Dermis blood vessel endothelial cell (primary cell): ENCODE measurements around the gene KIF21B. TPM values are rescaled to one million over a fixed set of nuclear protein-coding genes. Genes with fewer than 3 reads are reported as not detected.
"Not testable (repeated sequence)": the region's sequence is repeated elsewhere in the genome, so short reads cannot be mapped to it uniquely, and the experiment has no call there.

Experiments
- DNase-seq: peaks from one replicate; pipeline ENCODE4 v3.0.0; 2010
- total RNA-seq: library from RNA; depleted of rRNA; stranded (reverse); fragments of >200 nt; gene quantifications from 2 replicates; pipeline ENCODE4 v1.2.3, GENCODE V29; 2014

KIF21B gene
- total RNA-seq, 1 donor from 2014 or later = 2.2 TPM

DNA sequence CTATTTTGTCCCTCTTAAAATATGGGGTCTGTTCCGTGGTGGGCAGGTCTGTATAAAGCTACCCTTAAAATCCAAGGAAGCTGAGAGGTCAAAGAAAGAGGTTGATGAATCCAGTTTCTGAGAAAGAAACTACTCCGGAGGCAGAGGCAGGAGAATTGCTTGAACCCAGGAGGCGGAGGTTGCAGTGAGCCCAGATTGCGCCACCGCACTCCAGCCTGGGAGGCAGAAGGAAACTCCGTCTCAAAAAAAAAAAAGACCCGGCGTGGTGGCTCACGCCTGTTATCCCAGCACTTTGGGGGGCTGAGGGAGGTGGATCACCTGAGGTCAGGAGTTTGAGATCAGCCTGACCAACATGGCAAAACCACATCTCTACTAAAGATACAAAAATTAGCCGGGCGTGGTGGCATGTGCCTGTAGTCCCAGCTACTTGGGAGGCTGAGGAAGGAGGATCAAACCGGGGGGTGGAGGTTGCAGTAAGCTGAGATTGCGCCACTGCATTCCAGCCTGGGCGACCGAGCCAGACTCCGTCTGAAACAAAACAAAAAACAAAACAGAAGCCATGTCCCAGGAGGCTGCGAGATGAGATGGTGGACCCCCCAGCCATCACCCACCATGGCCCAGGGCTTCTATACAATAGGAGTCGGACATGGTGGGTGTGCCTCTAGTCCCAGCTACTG lies 88.1 kb downstream of the KIF21B start:
- not testable (repeated sequence) for DNase-seq

DNA sequence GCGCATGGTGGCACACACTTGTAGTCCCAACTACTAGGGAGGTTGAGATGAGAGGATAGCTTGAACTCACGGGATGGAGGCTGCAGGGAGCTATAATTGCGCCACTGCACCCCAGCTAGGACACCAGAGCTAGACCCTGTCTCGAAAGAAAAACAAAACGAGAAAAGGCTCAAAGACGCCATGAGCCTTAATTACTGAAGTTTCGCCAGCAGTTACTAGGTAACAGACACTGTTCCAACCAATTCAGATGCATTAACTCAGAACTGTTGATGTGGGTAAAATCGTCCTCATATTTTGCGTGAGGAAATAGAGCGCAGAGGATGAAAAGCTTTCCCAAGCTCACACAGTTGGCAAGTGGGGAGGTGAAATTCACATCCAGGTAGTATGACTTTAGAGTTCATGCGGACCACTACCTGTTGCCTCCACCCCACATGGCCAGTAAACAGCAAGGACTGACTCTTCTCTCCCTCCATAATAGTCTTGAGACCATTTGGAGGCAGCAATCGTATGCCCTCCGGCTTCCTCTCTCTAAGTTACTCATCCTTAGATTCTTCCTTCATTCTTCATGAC lies 88.8 kb downstream of the KIF21B start:
- DNase-seq = no peak

DNA sequence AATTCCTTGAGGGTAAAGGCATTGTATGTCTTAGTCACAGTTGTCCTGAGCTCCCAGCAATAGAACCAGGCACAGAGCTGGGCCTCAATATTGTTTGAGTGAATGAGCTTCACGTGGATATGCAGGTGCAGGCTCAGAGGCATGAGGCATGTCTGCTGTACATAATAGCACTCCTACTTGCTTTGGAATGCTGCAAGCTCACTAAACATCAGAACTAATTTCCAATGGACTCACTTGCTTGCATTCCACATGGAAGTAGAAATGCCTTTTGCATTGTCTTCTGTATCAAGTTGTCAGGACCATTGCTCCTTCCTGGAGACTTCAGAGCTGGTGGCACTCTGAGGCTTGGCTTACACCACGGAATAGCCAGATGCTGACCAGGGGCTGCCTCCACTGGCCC lies 91.7 kb downstream of the KIF21B start:
- no peak for DNase-seq

DNA sequence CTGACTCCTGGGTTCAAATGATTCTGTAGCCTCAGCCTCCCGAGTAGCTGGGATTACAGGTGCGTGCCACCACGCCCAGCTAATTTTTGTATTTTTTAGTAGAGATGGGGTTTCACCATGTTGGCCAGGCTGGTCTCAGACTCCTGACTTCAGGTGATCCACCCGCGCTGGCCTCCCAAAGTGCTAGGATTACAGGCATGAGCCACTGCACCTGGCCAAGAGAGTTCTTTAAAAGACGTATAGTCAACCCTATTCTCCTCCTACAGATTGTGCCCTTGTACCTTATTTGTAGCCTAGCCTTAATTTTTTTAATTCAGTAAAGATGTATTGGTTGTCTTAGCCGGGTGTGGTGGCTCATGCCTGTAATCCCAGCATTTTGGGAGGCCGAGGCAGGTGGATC lies 93.2 kb downstream of the KIF21B start:
- DNase-seq = not testable (repeated sequence)

DNA sequence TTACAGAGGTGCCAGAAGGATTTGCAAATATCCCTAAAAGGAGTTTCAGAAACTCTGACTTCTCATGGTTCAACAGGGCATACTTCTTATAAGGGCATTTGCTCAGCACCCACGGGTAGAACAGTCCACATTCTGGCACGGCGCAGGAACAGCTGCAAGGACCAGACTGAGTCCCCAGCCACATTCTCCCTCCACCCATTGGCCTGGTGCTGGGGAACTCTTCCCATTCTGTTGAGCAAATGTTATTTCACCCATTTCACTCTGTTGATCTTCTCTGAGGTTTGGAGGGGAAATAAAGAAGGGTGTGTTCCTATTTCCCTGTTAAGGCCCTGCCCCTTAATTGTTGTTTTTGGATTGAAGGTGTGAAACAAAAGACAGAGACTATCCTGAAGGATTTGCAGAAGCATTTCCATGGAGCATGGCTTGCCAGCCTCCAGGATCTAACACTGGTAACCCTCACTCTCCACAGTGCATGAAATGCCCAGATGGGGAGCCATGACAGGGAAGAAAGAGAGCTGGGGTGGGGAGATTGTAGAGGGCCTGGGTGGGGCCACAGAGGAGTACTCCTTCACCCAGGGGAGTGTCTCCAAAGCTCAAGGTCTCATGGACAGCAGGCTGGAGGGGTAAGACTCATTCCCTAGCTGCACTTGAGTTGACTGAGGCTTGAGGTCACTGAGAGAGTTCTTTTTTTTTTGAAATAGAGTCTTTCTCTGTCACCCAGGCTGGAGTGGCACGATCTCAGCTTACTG lies 93.8 kb downstream of the KIF21B start:
- no peak for DNase-seq

DNA sequence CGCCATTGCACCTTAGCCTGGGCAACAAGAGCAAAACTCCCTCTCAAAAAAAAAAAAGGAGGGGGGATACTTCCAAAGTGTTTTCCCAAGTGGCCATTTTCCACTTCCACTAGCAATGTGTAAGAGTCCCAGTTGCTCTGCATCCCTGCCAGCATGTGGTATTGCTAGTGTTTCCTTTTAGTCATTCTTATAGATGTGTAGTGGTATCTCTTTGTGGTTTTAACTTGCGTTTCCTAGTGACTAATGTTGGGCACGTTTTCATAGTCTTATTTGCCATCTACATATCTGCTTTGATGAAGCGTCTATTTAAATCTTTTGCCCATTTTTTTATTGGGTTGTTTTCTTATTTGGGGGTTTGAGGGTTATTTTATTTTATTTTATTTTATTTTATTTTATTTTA lies 97.7 kb downstream of the KIF21B start:
- no peak for DNase-seq

DNA sequence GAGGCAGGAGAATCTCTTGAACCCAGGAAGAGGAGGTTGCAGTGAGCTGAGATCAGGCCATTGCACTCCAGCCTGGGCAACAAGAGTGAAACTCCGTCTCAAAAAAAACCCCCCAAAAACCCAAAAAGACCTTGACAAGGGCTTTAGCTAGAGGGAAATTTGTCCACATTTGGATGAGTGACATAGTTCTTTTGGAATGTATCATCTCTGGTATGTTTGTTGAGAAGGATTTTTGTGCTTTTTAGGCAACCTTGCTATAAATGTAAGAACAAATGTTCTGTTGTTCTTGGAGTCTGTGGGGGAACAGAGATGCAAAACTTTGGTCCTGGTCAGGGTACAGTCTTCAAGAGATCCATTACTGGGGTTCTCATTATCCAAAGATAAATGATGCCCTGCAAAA lies 99.9 kb downstream of the KIF21B start:
- DNase-seq = no peak

DNA sequence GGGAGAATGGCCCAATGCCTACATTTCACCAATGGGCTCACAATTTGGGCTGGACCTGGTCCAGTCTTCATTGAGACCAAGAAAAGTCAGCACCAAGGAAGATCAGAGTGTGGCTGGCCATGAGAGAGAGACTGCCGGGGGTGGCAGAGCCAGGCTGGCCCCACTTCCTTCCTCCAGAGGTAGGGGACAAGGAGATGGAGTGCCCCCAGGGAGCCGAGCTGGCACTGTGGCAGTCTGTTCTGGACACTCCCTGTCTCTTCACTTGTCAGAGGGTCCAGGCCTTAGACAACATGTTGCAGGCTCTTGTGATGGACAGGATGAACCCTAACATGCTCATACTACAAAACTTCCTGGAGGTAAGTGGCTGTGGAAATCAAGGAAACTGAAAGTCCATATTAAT lies 101.1 kb downstream of the KIF21B start:
- DNase-seq = no peak

DNA sequence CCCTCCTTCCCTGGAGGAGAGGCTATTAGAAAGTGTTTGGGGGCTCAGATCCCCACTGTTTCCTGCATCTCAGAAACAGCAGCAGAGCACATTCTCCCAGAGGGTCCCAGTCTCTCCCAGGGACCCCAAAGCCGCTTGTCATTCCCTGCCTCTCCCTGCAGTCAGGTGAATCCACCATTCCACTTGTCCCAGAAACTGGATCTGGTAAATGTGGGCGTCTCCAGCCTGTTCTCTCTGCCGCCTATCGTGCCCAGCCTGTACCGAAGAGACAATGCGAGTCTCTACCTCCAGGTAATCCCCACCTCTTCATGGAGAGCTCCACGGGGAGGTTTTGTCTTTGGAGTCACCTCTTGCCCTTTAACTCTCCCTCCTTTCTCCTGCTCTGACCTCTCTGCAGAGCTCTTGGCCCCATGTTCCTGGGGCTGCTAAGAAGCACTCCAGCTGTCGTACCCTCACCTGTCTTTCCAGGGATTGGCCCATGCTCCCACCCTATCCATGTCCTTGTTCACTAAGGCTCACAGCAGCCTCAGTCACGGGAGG lies 101.9 kb downstream of the KIF21B start:
- no peak for DNase-seq

Other genes starting within 250 kb of the KIF21B start
- gene GPR25, start 150.7 kb downstream of the KIF21B start, total RNA-seq = not detected in 2 replicates
- gene INAVA, start 128.8 kb downstream of the KIF21B start, total RNA-seq = under 0.01 and 0.17 TPM in 2 replicates
- not detected in 2 replicates for gene CACNA1S, start 88.7 kb upstream of the KIF21B start, total RNA-seq
- gene ASCL5, start 103.5 kb upstream of the KIF21B start, total RNA-seq = not detected in 2 replicates
- 47.3 and 62.3 TPM in 2 replicates for gene TMEM9, start 130.8 kb upstream of the KIF21B start, total RNA-seq
- gene IGFN1, start 167.1 kb upstream of the KIF21B start, total RNA-seq = under 0.01 and 0.05 TPM in 2 replicates